NOMO-1 treated with dmso at 0.1 percent for 144 hours (cell line): ENCODE data around the gene GXYLT2.

Experiments
- DNase-seq: peaks from one replicate; lab custom pipeline; 2025; ENCODE audit not compliant: unreplicated experiment; lab: John Stamatoyannopoulos, UW

GXYLT2 gene

GRCh38 chr3:72930754-72931153, 42.9 kb downstream of the GXYLT2 start:
- DNase-seq, result no peak

GRCh38 chr3:72932416-72932815, 44.6 kb downstream of the GXYLT2 start:
- DNase-seq, result no peak

- DNase-seq, result peak; percentile 58
These were observed 50.8 kb downstream of the GXYLT2 start for GRCh38 chr3:72938471-72939265.

GRCh38 chr3:72941245-72941644, 53.4 kb downstream of the GXYLT2 start:
- no peak for DNase-seq

GRCh38 chr3:72942427-72942826, 54.6 kb downstream of the GXYLT2 start:
- no peak for DNase-seq

GRCh38 chr3:72944696-72945095, 56.9 kb downstream of the GXYLT2 start:
- no peak for DNase-seq

GRCh38 chr3:72947715-72948490, 60.1 kb downstream of the GXYLT2 start:
- no peak for DNase-seq

- DNase-seq, result no peak
These were observed 61.2 kb downstream of the GXYLT2 start for GRCh38 chr3:72949016-72949415.

GRCh38 chr3:72950372-72950771, 62.5 kb downstream of the GXYLT2 start:
- no peak for DNase-seq

GRCh38 chr3:72950801-72951200, 63.0 kb downstream of the GXYLT2 start:
- no peak for DNase-seq

GRCh38 chr3:72951259-72951722, 63.4 kb downstream of the GXYLT2 start:
- no peak for DNase-seq

- no peak for DNase-seq
These were observed 65.6 kb downstream of the GXYLT2 start for GRCh38 chr3:72953325-72953956.

- DNase-seq, result no peak
These were observed 69.5 kb downstream of the GXYLT2 start for GRCh38 chr3:72957297-72957696.

GRCh38 chr3:72959336-72959735, 71.5 kb downstream of the GXYLT2 start:
- no peak for DNase-seq

GRCh38 chr3:72960812-72961518, 73.1 kb downstream of the GXYLT2 start:
- no peak for DNase-seq

- no peak for DNase-seq
These were observed 73.9 kb downstream of the GXYLT2 start for GRCh38 chr3:72961752-72962151.

- no peak for DNase-seq
These were observed 74.5 kb downstream of the GXYLT2 start for GRCh38 chr3:72962317-72962716.

- no peak for DNase-seq
These were observed 76.8 kb downstream of the GXYLT2 start for GRCh38 chr3:72964633-72965032.

- no peak for DNase-seq
These were observed 80.4 kb downstream of the GXYLT2 start for GRCh38 chr3:72968266-72968664.

- no peak for DNase-seq
These were observed 81.9 kb downstream of the GXYLT2 start for GRCh38 chr3:72969766-72970165.

- no peak for DNase-seq
These were observed 83.1 kb downstream of the GXYLT2 start for GRCh38 chr3:72970942-72971341.
